T47D (cell line): ENCODE measurements around the gene CHD2.
A peak's percentile ranks its signal among the peaks of the same experiment; 100 is the strongest.

Source experiments
- DNase-seq, 2 experiments: peaks; one replicate each; pipeline versions ENCODE4 v3.0.0 to v3.0.0-alpha.2; 2011 to 2012; ENCODE audit warnings: low read depth in 1 of 2, low spot score in 1 of 2
- JUND ChIP-seq: IDR thresholded peaks from 2 replicates; pipeline ENCODE4 v1.6.1; 2012; ENCODE audit warnings: low read depth
- in situ Hi-C: cut with HindIII; loops from 2 replicates; pipeline ENCODE4 v1.10.0; 2016; ENCODE audit warnings: low sequenced_read_pairs, low pct_unique_long_range_greater_than_20kb

Gene CHD2

GRCh38 chr15:92971081-92971480, 71.0 kb downstream of the CHD2 start:
- TF ChIP-seq JUND: no peak
- in situ Hi-C loops: no loop called here
- DNase-seq: no peak

GRCh38 chr15:92971713-92972112, 71.6 kb downstream of the CHD2 start:
- no peak for TF ChIP-seq JUND
- in situ Hi-C loops: no loop called here
- no peak for DNase-seq

DNA sequence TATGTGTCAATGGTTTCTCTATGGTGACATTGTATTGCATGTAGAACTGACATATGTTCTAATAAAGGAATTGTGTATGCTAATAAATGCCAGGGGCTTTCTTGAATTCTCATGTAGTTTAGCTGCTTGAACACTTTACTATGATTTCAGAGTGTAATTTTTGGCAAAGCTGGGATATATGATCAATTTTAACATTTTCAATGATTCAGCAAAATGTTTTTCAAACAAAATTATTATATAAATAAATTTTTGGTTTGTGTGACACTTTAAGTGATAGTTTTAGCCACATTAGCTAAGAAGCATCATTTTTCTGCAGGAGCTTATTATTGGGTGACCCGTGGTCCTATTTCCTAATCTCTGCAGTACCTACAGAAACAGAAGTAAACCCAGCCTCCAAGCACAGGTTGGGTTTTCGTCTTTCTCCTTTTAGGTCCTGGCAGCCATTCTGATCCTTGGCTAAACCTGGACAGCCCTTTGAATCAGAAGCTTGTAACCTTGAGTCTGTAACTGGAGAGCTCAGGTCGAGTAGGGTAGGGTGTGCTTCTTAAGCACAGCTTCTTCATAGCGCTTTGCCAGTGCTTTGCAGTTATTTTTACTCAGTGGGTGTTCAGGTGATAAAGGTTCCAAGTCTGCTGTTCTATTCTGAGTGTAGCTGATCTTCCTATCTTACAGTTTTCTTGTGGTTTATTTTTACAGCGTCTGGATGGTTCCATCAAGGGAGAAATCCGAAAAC, 74.2 kb downstream of the CHD2 start:
- in situ Hi-C loops: no loop called here
- no peak for TF ChIP-seq JUND
- no peak for DNase-seq

- no peak for DNase-seq
- in situ Hi-C loops: no loop called here
- TF ChIP-seq JUND: no peak
Measured at GRCh38 chr15:92979011-92979701, 79.0 kb downstream of the CHD2 start.

GRCh38 chr15:92981333-92981732, 81.2 kb downstream of the CHD2 start:
- TF ChIP-seq JUND: no peak
- no peak for DNase-seq
- in situ Hi-C loops: no loop called here

DNA sequence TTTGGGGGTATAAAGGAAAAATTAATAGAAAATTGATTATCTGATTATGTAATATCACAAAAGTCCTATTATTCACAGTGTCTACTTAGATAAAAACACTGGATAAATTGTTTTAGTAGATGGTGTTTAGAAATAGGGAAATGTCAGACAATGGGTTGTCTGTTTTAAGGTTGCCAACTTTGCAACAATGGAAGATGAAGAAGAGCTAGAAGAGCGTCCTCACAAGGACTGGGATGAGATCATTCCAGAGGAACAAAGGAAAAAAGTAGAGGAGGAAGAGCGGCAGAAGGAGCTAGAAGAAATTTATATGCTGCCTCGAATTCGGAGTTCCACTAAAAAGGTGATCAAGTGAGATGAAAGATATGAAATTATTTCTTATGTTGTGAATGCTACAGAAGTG, 84.0 kb downstream of the CHD2 start:
- no peak for TF ChIP-seq JUND
- in situ Hi-C loops: no loop called here
- DNase-seq: no peak

- in situ Hi-C loops: no loop called here
- DNase-seq: no peak
- no peak for TF ChIP-seq JUND
Measured at GRCh38 chr15:92989470-92989869, 89.3 kb downstream of the CHD2 start.

GRCh38 chr15:92990031-92990430, 89.9 kb downstream of the CHD2 start:
- TF ChIP-seq JUND: no peak
- DNase-seq: no peak
- in situ Hi-C loops: no loop called here

GRCh38 chr15:92992720-92993119, 92.6 kb downstream of the CHD2 start:
- in situ Hi-C loops: no loop called here
- DNase-seq: no peak
- TF ChIP-seq JUND: no peak

- no peak for DNase-seq
- in situ Hi-C loops: no loop called here
Measured at GRCh38 chr15:92997821-92998220, 97.7 kb downstream of the CHD2 start.

DNA sequence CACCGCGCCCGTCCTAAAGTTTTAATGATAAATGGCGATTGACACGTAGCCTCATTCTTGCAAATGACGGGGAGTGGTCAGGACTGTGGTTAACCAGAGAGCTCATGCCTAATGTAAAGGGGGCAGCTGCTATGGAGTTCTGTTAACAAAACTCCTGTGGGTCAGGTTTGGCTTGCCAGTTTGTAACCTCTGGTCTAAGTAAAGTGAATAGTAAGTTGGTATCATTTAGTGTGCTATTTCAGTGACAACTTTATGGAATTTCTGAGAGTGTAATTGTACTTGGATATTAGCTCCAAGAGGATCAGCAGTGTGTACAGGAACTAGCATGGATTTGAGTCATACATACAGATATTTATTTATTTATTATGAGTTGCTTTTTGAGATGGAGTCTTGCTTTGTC, 101.0 kb downstream of the CHD2 start:
- TF ChIP-seq JUND: no peak
- in situ Hi-C loops: no loop called here
- DNase-seq: no peak

More at GRCh38 chr15:92997821-92998220, 97.7 kb downstream of the CHD2 start:
- no peak for TF ChIP-seq JUND

GRCh38 chr15:93001881-93002280, 101.8 kb downstream of the CHD2 start:
- in situ Hi-C loops: no loop called here
- TF ChIP-seq JUND: no peak
- DNase-seq: peak in 1 of 2 experiments; percentile 59

GRCh38 chr15:93005133-93005532, 105.0 kb downstream of the CHD2 start:
- no peak for DNase-seq
- in situ Hi-C loops: no loop called here
- no peak for TF ChIP-seq JUND
